ENCODE data around the gene CAPRIN1.

- TF ChIP-seq CTCF (optimal IDR thresholded peaks at IDR 0.05 in 1 of 3, IDR thresholded peaks at IDR 0.05 in 1 of 3, conservative IDR thresholded peaks at IDR 0.05 in 1 of 3; ENCODE audit: extremely low read depth in 1 of 3, insufficient read depth in 2 of 3, low read length in 3 of 3) (no peak), EZH2 (IDR thresholded peaks at IDR 0.05; ENCODE audit: low read length) (no peak)
Observed at GRCh38 chr11:34149274-34149673, 97.7 kb downstream of the CAPRIN1 start.
